Left renal pelvis (tissue), 4 donors: ENCODE results near the gene SLC5A12. TPM values are rescaled to one million over a fixed set of nuclear protein-coding genes. Genes with fewer than 3 reads are reported as not detected.
A peak's percentile ranks its signal among the peaks of the same experiment; 100 is the strongest.

Experiments
- DNase-seq, 4 donors: peaks; one replicate each; pipeline ENCODE4 v3.0.0-alpha.2; 2013; ENCODE audit warnings: low read depth in 4 of 4, low spot score in 3 of 4
- polyA plus RNA-seq, 4 donors: library from polyadenylated mRNA; unstranded; fragments of 120-200 nt; gene quantifications; one replicate each; pipeline ENCODE4 v1.2.1, GENCODE V29; 2013; ENCODE audit not compliant: insufficient read length in 4 of 4

The SLC5A12 gene, protein sequence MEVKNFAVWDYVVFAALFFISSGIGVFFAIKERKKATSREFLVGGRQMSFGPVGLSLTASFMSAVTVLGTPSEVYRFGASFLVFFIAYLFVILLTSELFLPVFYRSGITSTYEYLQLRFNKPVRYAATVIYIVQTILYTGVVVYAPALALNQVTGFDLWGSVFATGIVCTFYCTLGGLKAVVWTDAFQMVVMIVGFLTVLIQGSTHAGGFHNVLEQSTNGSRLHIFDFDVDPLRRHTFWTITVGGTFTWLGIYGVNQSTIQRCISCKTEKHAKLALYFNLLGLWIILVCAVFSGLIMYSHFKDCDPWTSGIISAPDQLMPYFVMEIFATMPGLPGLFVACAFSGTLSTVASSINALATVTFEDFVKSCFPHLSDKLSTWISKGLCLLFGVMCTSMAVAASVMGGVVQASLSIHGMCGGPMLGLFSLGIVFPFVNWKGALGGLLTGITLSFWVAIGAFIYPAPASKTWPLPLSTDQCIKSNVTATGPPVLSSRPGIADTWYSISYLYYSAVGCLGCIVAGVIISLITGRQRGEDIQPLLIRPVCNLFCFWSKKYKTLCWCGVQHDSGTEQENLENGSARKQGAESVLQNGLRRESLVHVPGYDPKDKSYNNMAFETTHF
- polyA plus RNA-seq = 10 to 100 TPM in 3 of 4 donors, 1 to 10 TPM in 1; 1.5 to 59.4 (median 42.2) TPM

DNA sequence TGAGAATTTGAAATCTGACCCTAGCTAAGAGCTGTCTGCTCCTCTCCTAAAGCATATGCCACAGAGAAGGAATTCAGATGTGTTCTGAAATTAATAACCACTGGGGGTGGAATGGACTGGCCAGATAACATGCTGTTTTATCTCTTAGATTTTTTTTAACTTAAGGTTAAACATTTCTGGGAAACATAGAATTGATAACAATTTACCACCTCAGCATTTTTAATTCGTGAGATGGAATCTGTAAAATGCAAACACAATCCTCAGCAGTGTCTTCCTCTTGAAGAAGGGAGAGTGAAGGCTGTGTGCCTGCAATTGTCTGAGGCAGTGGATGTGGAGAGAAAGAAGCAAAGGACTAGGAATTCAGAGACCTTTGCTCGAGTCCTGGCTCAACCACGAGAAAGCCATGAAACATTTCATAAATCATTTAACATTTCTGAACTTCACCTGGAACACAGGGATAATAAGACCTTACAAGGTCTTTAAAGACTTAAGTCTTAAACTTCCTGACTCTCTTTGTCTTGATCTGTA lies at the start of gene SLC5A12:
Gene SLC5A12, minus strand, starts transcription at position 113 of the 528 bp plus-strand sequence. CDS start 346 bp downstream, outside the sequence.
- DNase-seq = no peak

DNA sequence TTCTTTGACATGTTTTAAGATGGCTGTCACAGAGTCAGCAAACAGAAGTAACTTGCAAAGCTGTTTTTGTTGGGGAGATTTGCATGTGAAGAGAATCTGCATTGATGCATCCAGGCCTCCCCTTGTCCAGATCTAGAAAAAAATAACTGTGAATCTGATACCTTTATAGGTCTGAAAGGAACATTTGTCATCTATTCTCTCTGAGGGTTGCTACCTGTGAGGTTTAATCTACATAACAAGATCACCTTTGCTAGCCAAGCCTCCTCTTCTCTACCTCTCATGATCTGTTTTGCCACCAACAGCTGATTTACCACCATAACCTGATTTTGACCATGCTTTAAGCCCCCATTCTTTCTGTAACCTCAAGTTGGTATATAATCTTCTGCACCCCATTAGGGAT lies 47.2 kb upstream of the SLC5A12 start:
- DNase-seq = no peak

DNA sequence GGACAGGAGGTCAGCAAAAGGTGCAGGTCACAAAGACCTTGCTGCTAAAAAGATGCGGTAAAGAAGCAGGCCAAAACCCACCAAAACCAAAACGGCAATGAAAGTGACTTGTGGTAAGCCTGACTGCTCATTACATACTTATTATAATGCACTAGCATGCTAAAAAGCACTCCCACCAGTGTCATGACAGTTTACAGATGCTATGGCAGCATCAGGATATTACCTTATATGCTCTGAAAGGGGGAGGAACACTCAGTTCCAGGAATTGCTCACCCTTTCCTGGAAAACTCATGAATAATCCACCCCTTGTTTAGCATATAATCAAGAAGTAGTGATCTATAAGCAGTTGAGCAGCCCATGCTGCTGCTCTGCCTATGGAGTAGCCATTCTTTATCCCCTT lies 45.2 kb upstream of the SLC5A12 start:
- no peak for DNase-seq

DNA sequence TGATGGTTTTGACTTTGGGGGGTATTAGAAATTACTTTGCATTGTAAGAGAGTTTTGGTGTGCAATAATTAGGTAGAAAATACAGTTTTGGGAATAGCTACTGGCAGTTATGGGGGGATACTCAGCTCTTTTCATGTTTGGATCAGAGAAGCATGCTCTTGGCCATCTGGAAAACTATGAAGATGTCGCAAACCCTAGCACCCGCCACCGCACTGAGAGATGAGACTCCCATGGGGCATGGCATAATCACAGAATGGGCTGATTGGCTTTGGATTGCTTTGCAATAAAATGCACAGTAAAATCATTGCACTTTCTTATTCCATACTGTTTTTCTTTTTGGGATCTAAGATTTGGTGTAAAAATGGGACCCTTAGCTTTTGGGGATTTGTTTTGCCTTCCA lies 43.5 kb upstream of the SLC5A12 start:
- no peak for DNase-seq

DNA sequence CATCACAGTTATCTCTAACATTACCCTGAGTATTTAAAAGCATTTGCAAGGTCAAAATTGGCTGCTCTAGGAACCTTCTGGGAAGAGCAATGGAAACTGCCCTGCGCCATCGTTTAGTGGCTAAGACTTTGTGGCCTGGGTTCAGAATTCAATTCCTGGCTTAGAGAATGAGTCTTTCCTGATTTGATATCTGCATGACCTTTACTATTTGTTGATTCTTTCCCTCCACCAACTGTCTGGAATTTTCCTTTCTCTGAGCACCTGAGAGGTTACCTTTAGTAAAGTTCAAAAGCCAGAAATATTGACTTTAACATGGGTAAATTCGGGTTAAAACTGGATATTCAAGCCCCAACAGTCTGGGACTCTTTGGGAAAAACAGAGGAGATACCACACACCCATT lies 43.0 kb upstream of the SLC5A12 start:
- DNase-seq = no peak

DNA sequence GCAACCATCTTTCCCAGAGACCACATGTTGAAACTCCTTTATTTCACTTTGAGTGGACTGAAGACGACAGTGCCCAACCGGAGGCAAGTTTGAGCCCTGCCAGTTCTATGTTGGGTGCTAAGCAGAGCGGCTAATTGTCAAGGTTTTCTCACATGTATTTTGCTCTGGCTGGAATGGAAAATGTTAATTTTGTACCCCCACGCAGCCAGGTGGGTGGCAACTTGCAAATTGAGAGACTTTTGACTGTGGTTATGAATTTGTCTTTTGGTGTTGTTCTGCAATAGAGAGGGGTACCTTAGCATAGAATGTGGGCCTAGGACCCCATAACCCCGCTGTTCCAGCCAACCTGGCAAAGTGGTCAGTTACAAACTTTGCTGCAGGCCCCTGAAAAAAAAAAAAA lies 42.5 kb upstream of the SLC5A12 start:
- DNase-seq = no peak

DNA sequence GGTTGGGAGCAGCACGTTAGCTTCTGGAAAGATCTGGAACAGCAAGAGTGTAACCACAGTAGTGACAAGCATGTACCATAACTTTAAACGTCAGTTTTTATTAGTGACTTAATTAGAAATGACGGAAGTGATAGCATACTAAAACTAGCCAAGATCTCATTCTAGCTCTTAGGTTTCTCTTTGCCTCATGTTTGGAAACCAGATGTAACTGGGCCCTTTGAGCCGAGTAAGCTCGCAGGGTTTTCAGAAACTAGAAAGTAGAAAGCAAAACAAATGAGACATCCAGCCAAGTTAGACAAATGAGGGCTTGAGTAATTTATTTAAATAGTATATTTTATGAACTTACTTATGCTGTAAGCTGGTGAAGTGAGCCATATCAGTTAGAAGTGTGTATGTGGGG lies 40.2 kb upstream of the SLC5A12 start:
- DNase-seq = no peak

DNA sequence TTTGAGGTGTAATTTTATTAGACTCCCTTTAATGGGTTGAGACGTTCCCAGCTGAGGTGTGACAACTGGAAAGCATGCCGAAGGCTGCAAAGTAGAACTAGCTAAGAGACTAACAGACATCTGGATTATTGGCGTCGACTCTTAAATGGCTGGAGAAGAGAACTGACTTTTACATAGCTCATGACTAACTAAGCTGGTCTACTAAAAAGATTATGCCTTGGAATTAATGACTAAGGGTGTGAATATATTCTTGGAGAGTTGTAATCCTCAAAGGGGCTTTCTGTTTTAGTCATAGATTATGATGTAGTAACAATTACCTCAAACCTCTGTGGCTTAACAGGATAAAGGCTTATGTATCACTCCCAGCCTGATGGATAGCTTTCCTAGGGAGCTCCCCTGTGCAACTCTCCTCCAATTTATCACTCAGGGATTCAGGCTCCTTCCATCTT lies 39.5 kb upstream of the SLC5A12 start:
- DNase-seq = no peak

DNA sequence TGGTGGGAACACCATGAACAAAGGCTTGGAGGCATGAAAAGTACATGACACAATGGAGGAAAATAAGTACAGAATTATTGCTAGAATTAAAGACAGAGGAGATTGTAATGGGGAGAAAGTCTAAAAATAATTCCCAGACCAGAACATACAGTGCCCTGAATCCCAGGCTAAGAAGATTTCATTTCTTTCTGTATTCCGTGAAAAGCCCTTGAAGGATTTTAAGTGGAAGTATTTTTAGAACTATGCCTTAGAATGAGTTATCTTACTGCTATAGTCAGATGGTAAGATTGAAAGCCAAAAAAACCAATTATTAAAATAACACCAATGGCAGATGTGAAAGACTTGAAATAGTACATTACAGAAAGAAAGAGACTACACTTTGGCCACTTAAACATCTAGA lies 36.1 kb upstream of the SLC5A12 start:
- DNase-seq = no peak

DNA sequence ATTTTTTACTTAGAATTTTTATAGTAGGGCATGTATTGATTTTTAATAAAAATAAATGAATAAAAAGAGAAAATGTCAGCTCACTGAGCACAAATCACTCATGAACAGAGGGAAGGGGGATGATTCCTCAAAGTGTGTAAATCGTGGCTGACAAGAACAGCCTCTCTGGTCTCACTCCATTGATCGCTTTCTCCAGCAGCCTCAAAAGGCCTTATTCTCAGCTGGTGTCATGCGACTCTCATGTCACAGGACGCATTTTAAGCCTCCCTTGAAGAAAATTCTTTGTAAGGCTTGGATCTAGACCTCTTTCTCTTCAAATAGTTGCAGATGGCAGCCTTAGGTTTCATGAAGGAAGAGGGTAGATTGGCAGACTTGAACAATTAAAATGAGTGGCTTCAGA lies 33.9 kb upstream of the SLC5A12 start:
- DNase-seq = no peak

DNA sequence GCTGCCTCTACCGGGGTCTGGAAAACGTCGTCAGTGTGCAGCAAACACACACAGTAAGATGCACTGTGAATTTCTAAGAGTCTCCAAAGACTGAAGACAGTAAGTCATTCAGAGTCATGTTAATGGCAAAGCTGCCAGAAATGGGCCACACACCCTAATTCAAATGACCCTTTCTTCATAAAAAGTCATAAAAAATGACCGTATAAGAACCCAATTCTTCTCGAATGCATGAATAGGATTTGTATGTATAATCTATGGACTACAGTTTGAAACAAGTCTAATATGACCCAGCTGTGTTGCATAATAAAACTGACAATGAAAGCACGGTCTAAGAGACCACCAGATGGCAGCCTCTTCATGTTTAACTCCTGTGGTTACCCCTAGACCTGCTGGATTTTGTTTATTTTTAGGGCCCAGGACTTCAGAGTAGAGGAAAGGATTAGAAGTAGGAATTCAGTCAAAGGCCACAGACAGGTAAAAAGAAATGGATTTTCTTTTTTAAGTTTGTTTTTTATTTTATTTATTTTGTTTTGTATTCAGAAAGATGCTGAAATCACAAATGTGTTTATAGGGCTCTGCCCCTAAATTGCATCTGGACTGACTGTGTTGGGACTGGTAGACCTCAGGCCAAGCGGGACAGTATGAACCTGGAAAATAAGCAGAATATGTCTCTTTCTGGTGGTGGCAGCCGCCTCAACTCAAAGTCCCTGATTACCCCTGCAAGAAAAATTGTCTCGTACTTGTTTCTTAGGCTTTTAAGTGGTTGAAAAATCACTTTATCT lies 32.1 kb upstream of the SLC5A12 start:
- DNase-seq = peak; percentile 45 to 59 (median 54)

DNA sequence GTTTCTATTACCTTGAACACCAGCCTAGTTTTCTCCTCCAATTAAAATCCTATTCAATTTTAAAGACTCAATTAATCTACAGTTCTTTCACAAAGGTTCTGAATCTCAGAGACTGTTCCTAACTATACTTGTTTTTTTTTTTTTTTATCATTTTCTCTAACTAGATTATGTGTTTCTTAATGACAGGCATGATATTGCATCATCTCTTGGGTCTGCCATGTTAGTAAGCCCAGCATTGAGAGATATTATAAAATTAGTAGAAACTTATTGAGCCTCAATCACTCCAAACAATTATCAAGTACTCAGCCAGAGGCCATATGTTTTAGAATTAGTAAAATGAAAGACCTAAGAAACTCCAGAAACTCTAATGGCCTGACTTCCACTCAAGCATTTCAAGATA lies 28.1 kb upstream of the SLC5A12 start:
- DNase-seq = no peak

DNA sequence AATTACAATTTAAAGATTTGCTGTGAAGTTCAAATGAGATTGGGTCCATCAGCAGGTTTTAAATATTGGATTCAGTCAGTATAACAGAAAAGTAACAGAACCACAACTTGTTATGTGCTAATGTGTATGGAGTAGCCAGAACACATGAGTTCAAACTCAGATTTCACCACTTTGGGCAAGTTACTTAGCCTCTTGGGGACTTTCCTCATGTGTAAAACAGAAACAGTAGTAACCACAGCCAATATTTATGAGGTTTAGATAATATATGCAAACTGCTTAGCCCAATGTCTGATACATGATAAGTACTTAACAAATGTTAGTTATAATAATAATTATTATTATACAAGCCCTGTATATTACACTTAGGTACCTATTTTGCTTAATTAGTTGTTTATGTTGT lies 21.8 kb upstream of the SLC5A12 start:
- no peak for DNase-seq

DNA sequence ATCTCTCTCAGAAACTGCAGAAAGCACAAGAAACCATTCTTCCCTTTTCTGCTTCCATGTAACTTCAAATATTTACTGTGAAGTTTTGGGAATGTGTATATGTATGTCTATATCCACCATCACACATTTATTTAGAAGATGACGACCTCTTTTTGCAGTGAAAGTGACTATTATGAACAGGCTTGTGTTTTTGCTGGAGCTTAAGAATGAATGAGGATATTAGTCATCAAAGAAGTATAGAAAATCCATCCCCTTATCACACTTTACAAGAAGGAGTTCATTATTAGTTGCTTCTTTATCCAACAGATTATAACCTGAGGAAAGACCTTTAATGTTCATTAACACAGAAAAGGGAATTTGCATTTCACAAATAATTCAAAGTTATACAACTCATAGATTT lies 21.1 kb upstream of the SLC5A12 start:
- no peak for DNase-seq

DNA sequence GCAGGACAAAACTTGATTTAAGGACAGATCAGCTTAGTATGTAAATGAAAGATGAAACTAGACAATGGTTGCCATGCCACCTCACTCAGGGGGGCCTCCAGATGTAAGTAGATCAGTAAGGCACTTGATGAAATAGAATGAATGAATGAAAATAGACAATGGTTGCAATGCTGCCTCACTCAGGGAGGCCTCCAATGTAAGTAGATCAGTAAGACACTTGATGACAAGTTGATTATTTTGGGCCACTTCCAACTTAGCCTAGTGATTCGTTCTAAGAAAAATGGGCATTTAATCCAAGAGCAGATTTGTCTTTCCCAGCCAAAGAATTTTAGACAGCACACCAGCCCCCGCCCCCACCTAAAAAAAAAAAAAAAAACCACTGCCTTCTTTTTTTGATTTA lies 19.2 kb upstream of the SLC5A12 start:
- no peak for DNase-seq

DNA sequence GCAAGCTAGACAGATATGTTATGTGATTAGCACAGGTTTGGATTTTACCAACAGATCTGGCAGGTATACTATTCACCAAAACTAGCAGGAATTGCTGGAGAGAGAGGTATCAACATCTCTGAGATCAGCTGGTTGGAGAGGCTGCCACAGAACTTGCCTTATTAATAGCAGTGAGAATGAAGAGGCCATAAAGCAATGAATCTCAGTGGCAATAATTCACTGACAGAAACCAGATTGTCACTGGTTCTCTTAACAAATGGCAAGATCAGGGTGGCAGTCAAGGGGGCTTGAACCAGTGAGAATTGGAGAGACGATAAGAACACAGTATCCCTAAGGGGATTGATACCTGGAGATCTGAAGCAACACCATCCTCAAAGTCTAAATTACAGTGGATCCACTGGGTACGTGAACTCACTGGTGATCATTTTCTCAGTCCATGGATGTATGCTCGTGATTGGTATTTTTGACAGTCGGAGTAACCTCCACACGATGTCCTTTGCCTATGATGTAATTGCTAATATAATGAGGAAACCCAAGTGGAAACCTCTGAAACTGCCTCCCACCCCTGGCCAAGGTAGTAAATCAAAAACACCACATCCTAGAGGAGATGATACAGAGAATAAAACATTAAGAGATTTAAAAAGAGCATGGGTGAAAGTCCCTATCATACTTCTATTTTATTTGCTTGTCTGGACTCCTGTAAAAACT lies 17.7 kb upstream of the SLC5A12 start:
- no peak for DNase-seq

DNA sequence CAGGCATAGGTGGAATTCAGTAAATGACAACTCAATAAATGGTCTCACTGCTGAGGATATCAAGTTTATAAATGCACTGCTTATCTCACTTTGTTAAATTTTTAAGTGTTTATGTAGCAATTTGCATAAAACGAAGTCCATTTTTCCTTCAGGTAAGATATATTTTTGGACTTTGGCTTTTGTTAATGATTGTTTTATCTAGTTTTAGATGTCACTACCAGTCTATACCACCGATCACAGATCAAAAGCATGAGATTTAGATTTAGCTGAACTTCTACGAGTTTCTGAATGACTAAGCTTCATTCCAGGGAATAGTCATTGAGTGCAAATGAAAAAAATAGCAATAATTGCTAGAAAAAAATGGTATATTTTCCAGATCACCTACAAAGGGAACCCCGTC lies 12.8 kb upstream of the SLC5A12 start:
- no peak for DNase-seq

DNA sequence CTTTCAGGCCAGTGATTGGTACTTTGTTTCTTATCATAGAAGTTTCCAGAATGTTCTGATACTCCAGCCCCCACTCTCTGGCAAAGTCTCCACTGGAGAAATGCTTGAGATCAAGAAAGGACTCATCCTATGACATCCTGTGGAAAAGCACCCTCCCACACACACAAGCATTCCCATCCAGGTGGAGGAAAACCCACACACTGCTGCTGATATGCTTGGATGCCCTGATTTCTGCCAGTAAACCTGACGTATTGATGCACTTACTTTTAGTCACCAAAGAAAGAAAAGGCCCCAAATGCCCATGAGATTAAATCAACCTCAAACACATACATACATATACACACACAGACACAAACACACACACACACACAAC lies 9.2 kb upstream of the SLC5A12 start:
- DNase-seq = no peak

DNA sequence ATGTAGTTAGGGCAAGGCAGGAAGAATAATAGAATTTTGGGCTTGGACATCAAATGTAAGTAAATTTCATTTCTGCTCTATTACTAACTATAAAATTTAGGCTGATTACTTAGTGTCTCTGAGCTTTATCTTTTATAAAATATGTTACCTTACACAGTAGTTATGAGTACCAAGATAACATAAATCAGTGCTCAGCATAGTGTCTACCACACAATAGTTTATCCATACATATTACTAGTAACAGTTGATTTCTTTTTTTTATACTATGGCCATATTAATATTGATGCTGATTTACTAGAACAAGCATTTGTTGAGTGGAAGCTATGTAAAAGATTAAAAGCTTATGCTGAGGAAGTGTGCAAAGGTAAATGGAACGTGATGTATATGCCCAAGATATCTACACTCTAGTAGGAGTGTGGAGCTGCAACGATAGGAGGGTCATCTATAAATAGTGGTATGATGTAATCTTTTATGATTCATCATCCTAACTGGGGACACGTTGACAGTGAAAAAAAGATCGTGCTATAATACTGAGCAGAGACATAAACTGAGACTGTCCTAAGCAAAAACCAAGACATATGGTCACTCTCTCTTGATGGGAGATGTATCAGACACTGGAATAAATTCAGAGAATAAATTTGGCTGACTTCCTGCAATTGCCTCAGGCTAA lies 8.7 kb upstream of the SLC5A12 start:
- DNase-seq = no peak

DNA sequence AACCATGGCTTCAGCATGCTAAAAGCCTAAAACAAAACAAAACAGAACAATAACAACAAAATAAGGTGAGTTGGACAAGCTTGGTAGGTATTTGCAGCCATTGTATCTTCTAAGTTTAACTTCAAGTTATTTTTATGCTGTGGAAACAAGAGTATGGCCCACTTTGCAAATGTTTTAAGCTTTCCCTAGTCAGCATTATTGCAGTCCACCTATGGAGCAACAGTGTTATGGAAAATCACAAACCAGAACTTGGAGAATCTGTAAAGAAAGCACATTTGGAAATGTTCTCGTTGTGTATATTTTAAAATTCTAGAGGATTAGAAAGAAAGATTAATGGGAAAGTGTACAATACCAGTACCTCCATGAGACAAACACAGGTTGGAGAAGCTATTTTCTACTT lies 7.4 kb upstream of the SLC5A12 start:
- DNase-seq = no peak
